C4-2B (cell line): ENCODE data around the gene WIPF3.

Experiments
- ZFX ChIP-seq: fragments of 450-650 bp; IDR thresholded peaks from 2 replicates; pipeline ENCODE4 v1.6.1; 2017
- TF ChIP-seq, protein P1 (sequence below): fragments of 450-650 bp; conservative IDR thresholded peaks from 2 replicates; pipeline ENCODE4 v1.5.1; 2017; ENCODE audit warnings: mild to moderate bottlenecking

DNA sequence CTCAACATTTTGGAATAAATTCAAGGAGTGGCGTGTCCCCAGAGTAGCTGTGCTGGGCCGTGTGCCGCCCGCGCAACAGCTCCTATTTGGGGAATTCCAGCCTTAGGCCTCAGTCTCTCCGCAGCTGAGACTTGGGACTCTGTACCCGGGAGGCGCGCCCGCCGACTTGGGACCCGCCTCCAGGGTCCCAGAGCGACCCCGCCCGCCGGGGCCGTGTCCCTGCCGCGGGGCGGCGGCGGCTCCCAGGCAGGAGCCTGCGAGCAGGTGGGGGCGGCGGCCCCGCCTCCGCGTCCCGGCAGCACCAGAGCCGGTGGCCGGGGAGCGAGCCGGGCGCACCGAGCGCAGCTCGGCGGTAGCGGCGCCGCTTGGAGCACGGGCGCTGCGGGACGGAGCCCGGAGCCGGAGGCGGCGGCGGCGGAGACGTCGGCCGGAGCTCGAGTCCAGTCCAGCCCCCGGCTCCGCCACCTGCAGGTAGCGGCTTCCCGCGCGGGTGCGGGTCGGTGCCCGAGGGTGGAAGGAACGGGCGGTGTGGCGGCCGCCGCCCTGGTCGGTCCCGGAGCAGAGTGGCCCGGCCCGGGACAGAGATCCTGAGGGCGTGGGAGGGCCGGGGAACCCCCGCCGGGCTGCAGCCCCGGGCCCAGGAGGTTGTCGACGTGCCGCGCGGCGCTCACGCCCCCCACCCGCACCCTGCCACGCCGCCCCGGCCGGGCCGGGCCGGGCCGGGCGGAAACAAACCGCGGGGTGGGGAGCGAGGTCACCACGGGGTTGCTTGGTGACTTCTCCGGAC, at the start of gene WIPF3:
- TF ChIP-seq, protein P1, sequence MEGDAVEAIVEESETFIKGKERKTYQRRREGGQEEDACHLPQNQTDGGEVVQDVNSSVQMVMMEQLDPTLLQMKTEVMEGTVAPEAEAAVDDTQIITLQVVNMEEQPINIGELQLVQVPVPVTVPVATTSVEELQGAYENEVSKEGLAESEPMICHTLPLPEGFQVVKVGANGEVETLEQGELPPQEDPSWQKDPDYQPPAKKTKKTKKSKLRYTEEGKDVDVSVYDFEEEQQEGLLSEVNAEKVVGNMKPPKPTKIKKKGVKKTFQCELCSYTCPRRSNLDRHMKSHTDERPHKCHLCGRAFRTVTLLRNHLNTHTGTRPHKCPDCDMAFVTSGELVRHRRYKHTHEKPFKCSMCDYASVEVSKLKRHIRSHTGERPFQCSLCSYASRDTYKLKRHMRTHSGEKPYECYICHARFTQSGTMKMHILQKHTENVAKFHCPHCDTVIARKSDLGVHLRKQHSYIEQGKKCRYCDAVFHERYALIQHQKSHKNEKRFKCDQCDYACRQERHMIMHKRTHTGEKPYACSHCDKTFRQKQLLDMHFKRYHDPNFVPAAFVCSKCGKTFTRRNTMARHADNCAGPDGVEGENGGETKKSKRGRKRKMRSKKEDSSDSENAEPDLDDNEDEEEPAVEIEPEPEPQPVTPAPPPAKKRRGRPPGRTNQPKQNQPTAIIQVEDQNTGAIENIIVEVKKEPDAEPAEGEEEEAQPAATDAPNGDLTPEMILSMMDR, result no peak; the same call in 1 of the 2 replicates
- no peak for TF ChIP-seq ZFX
